Testis (tissue), 2 donors: ENCODE data around the gene LIMA1.

ENCODE experiments used
- CTCF ChIP-seq, 3 experiments: fragments of 450-650 bp in 2 of 3; fragments of 200-600 bp in 1 of 3; sonication (generic) in 1 of 3; IDR thresholded peaks; one replicate each; pipeline ENCODE4 v1.5.1; 2016 to 2019; ENCODE audit warnings: antibody characterized with exemption in 3 of 3, mild to moderate bottlenecking in 2 of 3, moderate library complexity in 1 of 3
- POLR2A ChIP-seq: fragments of 450-650 bp; IDR thresholded peaks from one replicate; pipeline ENCODE4 v1.6.1; 2017; ENCODE audit warnings: antibody characterized with exemption, mild to moderate bottlenecking, moderate library complexity

- TF ChIP-seq CTCF (IDR thresholded peaks at IDR 0.05) = no peak
- TF ChIP-seq POLR2A = no peak
Observed at GRCh38 chr12:50268482-50268881, 14.8 kb downstream of the LIMA1 start.
